HepG2 (cell line): ENCODE results near the gene TNFRSF25. TPM values are rescaled to one million over a fixed set of nuclear protein-coding genes. Genes with fewer than 3 reads are reported as not detected.

Source experiments
- ATAC-seq: fragments of 200-7000 bp; cut with Tn5 transposase; 3 replicates; pipeline ENCODE4 v1.9.1; 2020; ENCODE audit warnings: mild to moderate bottlenecking, moderate library complexity
- BruUV-seq: library from RNA; stranded (reverse); fragments of 400-500 nt; replicated peaks from 2 replicates; lab custom pipeline; 2021; lab: Mats Ljungman, UMichigan
- CTCF ChIA-PET: fragments of 300-600 bp; formaldehyde crosslinking; extraction: SDS; loops from one replicate; lab custom pipeline; 2021; ENCODE audit warnings: low total read pairs, inconsistent platforms, low intra/inter-chr PET ratio; lab: Yijun Ruan, JAX
- POLR2A ChIA-PET: fragments of 350-600 bp; sonication (Branson Sonifier 250); formaldehyde crosslinking; loops from one replicate; lab custom pipeline; 2020; ENCODE audit warnings: antibody characterized with exemption, inconsistent platforms; lab: Yijun Ruan, JAX
- DNase-seq: peaks from one replicate; pipeline ENCODE4 v3.0.0-alpha.2; 2015; ENCODE audit warnings: low spot score
- FAIRE-seq: peaks from 3 replicates; lab custom pipeline; 2011; peaks lifted over from hg19 to GRCh38; lab: Jason Lieb, UNC
- H2AFZ ChIP-seq: one replicate; pipeline ENCODE4 v1.6.1; 2011; ENCODE audit warnings: low read length, inconsistent platforms
- H3K27ac ChIP-seq: fragments of 300-600 bp; 3 replicates; pipeline ENCODE4 v1.8.0; 2011; ENCODE audit warnings: mixed run types, mild to moderate bottlenecking, mixed read lengths, low read length, inconsistent platforms; ENCODE audit not compliant: insufficient read depth; ENCODE audit errors: extremely low read length
- H3K27me3 ChIP-seq, 2 experiments: fragments of 200-600 bp in 1 of 2; 2 replicates in 1 of 2; 3 replicates in 1 of 2; pipeline versions ENCODE4 v1.6.0 to v1.8.0; 2011; ENCODE audit warnings: low read length in 2 of 2, mild to moderate bottlenecking in 2 of 2, moderate library complexity in 2 of 2, inconsistent platforms in 1 of 2; ENCODE audit not compliant: insufficient read depth in 2 of 2, control insufficient read depth in 1 of 2
- H3K36me3 ChIP-seq, 2 experiments: fragments of 200-600 bp in 1 of 2; replicated peaks in 1 of 2; 2 replicates in 1 of 2; 3 replicates in 1 of 2; pipeline versions ENCODE4 v1.5.1 to v1.8.0; 2011; ENCODE audit warnings: low read length in 2 of 2, inconsistent platforms in 1 of 2; ENCODE audit not compliant: insufficient read depth in 2 of 2, control insufficient read depth in 1 of 2
- H3K4me1 ChIP-seq: 2 replicates; pipeline ENCODE4 v1.5.1; 2012; ENCODE audit warnings: low read length, inconsistent platforms; ENCODE audit not compliant: insufficient read depth
- H3K4me2 ChIP-seq: 2 replicates; pipeline ENCODE4 v1.6.0; 2011; ENCODE audit warnings: low read depth, low read length, inconsistent platforms
- H3K4me3 ChIP-seq, 3 experiments: fragments of 200-600 bp in 1 of 3; sonication (generic), shearing (Covaris generic) in 1 of 3; replicated peaks in 1 of 3; 2 replicates each; pipeline ENCODE4 v1.5.1; 2011 to 2016; ENCODE audit warnings: low read length in 3 of 3, inconsistent platforms in 2 of 3, low read depth in 2 of 3, mild to moderate bottlenecking in 2 of 3, control low read depth in 1 of 3, mixed read lengths in 1 of 3; ENCODE audit not compliant: insufficient read depth in 1 of 3
- H3K79me2 ChIP-seq: one replicate; pipeline ENCODE4 v1.6.1; 2011; ENCODE audit warnings: low read length, inconsistent platforms; ENCODE audit not compliant: insufficient read depth
- H3K9ac ChIP-seq: 2 replicates; pipeline ENCODE4 v1.6.0; 2011; ENCODE audit warnings: mild to moderate bottlenecking, low read depth, low read length, inconsistent platforms; ENCODE audit not compliant: insufficient read depth
- H3K9me3 ChIP-seq: 2 replicates; pipeline ENCODE4 v1.5.1; 2012; ENCODE audit warnings: mild to moderate bottlenecking, low read length
- H4K20me1 ChIP-seq: 2 replicates; pipeline ENCODE4 v1.6.0; 2011; ENCODE audit warnings: inconsistent platforms, mild to moderate bottlenecking, low read length, moderate library complexity; ENCODE audit not compliant: insufficient read depth
- E2F1 ChIP-seq: sonication (generic); formaldehyde crosslinking; IDR thresholded peaks from 2 replicates; pipeline ENCODE4 v1.5.0; 2020; ENCODE audit warnings: missing genetic modification reagents
- ETV5 ChIP-seq: IDR thresholded peaks from 2 replicates; pipeline ENCODE4 v1.6.1; 2018; ENCODE audit warnings: missing biosample characterization, missing genetic modification reagents, inconsistent platforms, borderline replicate concordance
- ETV6 ChIP-seq: sonication (generic); formaldehyde crosslinking; conservative IDR thresholded peaks from 2 replicates; pipeline ENCODE4 v1.4.0; 2020; ENCODE audit warnings: missing genetic modification reagents
- IKZF4 ChIP-seq: sonication (generic); formaldehyde crosslinking; IDR thresholded peaks from 2 replicates; pipeline ENCODE4 v1.5.1; 2020; ENCODE audit warnings: borderline replicate concordance, mild to moderate bottlenecking, low read depth, missing genetic modification reagents; ENCODE audit errors: not compliant biosample characterization
- KDM6A ChIP-seq: IDR thresholded peaks from 2 replicates; pipeline ENCODE4 v1.6.1; 2016; ENCODE audit warnings: low read depth
- MBD4 ChIP-seq: IDR thresholded peaks from 2 replicates; pipeline ENCODE4 v1.6.1; 2012; ENCODE audit warnings: low read length, inconsistent platforms, borderline replicate concordance
- MXI1 ChIP-seq: IDR thresholded peaks from 3 replicates; pipeline ENCODE4 v1.6.1; 2012; ENCODE audit warnings: low read depth, low read length, inconsistent platforms, borderline replicate concordance
- NONO ChIP-seq, 2 experiments: fragments of 450-650 bp in 1 of 2; sonication (generic) in 1 of 2; formaldehyde crosslinking in 1 of 2; IDR thresholded peaks in 1 of 2; conservative IDR thresholded peaks in 1 of 2; 2 replicates each; pipeline versions ENCODE4 v1.6.1 to v1.8.0; 2017 to 2022; ENCODE audit warnings: mild to moderate bottlenecking in 1 of 2, missing genetic modification reagents in 1 of 2, moderate library complexity in 1 of 2
- NR1H2 ChIP-seq: sonication (generic); formaldehyde crosslinking; IDR thresholded peaks from 2 replicates; pipeline ENCODE4 v1.8.1; 2022; ENCODE audit warnings: low read depth, missing genetic modification reagents, borderline replicate concordance
- PAF1 ChIP-seq: IDR thresholded peaks from 2 replicates; pipeline ENCODE4 v1.6.1; 2016; ENCODE audit warnings: missing genetic modification reagents, missing compliant biosample characterization
- RFX1 ChIP-seq: fragments of 450-650 bp; IDR thresholded peaks from 2 replicates; pipeline ENCODE4 v1.6.1; 2017
- RORA ChIP-seq: sonication (generic); formaldehyde crosslinking; IDR thresholded peaks from 2 replicates; pipeline ENCODE4 v1.5.0; 2020; ENCODE audit warnings: mild to moderate bottlenecking, missing genetic modification reagents, moderate library complexity
- RXRB ChIP-seq: IDR thresholded peaks from 2 replicates; pipeline ENCODE4 v1.6.1; 2016; ENCODE audit warnings: borderline replicate concordance, missing genetic modification reagents, missing compliant biosample characterization
- SAP130 ChIP-seq: IDR thresholded peaks from 2 replicates; pipeline ENCODE4 v1.6.1; 2016; ENCODE audit warnings: low read depth
- SP4 ChIP-seq: sonication (generic); formaldehyde crosslinking; IDR thresholded peaks from 2 replicates; pipeline ENCODE4 v1.8.1; 2023; ENCODE audit warnings: mild to moderate bottlenecking, missing genetic modification reagents
- TCF12 ChIP-seq, 2 experiments: fragments of 450-650 bp in 1 of 2; sonication (generic) in 1 of 2; formaldehyde crosslinking in 1 of 2; IDR thresholded peaks; 2 replicates each; pipeline versions ENCODE4 v1.6.1 to v1.8.0; 2017 to 2022; ENCODE audit warnings: antibody characterized with exemption in 1 of 2, mild to moderate bottlenecking in 1 of 2, missing genetic modification reagents in 1 of 2, moderate library complexity in 1 of 2
- TEAD3 ChIP-seq: optimal IDR thresholded peaks from 2 replicates; pipeline ENCODE3; 2016; ENCODE audit warnings: borderline replicate concordance
- TP53 ChIP-seq: sonication (generic); formaldehyde crosslinking; conservative IDR thresholded peaks from 2 replicates; pipeline ENCODE4 v1.4.0; 2020; ENCODE audit warnings: missing genetic modification reagents
- ZFP36 ChIP-seq: fragments of 150-350 bp; IDR thresholded peaks from 2 replicates; pipeline ENCODE4 v1.6.1; 2018; ENCODE audit warnings: borderline replicate concordance, low read length, low read depth; ENCODE audit not compliant: partially characterized antibody
- ZFP91 ChIP-seq: sonication (generic); formaldehyde crosslinking; IDR thresholded peaks from 2 replicates; pipeline ENCODE4 v1.9.0; 2022; ENCODE audit warnings: missing genetic modification reagents, mild to moderate bottlenecking, borderline replicate concordance
- ZNF326 ChIP-seq: sonication (generic); formaldehyde crosslinking; IDR thresholded peaks from 2 replicates; pipeline ENCODE4 v1.4.0; 2020; ENCODE audit warnings: missing genetic modification reagents, borderline replicate concordance
- WGBS: methylation state at CpG from one replicate; pipeline ENCODE4 v1.1.6; 2017; ENCODE audit warnings: low lambda C conversion rate; 5-methylcytosine and 5-hydroxymethylcytosine counted together
- in situ Hi-C: cut with HindIII; loops from 2 replicates; pipeline ENCODE4 v1.10.0; 2017; ENCODE audit warnings: low pct_unique_long_range_greater_than_20kb; ENCODE audit not compliant: extremely low pct_ligation_motif_present
- intact Hi-C: fragments of 100-400 bp; cut with micrococcal nuclease; formaldehyde crosslinking; loops from one replicate; pipeline ENCODE4 v1.10.0; 2022; ENCODE audit not compliant: unreplicated experiment
- polyA plus RNA-seq, 8 experiments: library from polyadenylated mRNA; depleted of rRNA in 3 of 8; stranded (reverse) in 7 of 8; unstranded in 1 of 8; fragments of >200 nt; fragmentation: Illumina TruSeq in 4 of 8; extraction: Trizol in 4 of 8; gene quantifications; 2 replicates each; pipeline versions ENCODE4 v1.2.1 to v1.2.3, GENCODE V29; 2011 to 2016; ENCODE audit warnings: low read depth in 4 of 8, missing spikeins in 1 of 8, mixed read lengths in 1 of 8; ENCODE audit not compliant: insufficient read depth in 1 of 8
- total RNA-seq, 5 experiments: library from RNA; depleted of rRNA; stranded (reverse); fragments of >200 nt; fragmentation: Illumina TruSeq; extraction: Trizol; gene quantifications; 2 replicates each; pipeline ENCODE4 v1.2.3, GENCODE V29; 2016; ENCODE audit warnings: low read depth in 1 of 5
- TF ChIP-seq, protein P1 (sequence below): IDR thresholded peaks from 2 replicates; pipeline ENCODE4 v1.6.1; 2016; ENCODE audit warnings: mild to moderate bottlenecking

The TNFRSF25 gene
- total and polyA plus RNA-seq, 2 of the 13 experiments (the other 11 are each of a cell fraction or from before 2014, with no cell fraction given): 1.4 to 1.5 TPM

DNA sequence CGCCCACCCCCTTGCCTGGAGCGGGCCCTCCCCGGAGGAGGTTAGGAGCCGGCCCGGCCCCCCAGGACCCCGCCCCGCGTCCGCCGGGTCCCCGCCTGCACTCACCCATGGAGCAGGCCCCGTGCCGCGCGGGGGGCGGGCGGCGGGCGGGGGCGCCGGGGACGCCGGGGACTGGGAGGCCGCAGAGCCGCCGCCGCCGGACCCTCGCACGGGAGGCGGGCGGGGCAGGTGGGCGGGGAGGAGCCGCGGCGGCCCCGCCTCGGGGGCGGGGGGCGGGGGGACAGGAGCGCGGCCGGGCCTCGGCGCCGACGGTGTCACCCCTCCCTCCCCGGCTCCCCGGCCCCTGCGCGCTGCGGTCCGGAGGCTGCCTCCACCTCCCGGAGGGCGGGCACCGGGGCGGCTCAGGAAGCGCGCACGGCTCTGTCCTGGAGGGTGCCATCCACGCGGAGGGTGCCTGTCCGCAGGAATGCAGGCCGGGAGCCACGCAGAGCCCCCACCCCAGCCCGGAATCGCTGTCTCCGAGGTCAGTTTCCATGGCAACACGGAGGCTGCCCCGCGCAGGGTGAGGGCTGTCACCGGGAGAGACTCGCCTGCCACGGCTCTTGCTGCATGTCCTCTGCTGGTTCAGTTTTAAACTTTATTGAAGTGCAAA, 31.4 kb upstream of the TNFRSF25 start:
- H3K4me3 ChIP-seq: peak overlapping the region; percentile 52 to 71 (median 66); a peak in 4 of 6 replicates
- no TSS peak for BruUV-seq
- no peaks in the 10 kb centered on the region for H4K20me1 ChIP-seq
- no peaks in the 10 kb centered on the region for H3K79me2 ChIP-seq
- H3K9me3 ChIP-seq: no peaks in the 10 kb centered on the region
- H3K36me3 ChIP-seq: no peaks in the 10 kb centered on the region
- no peak for FAIRE-seq
- ChIA-PET CTCF (no interaction called here), POLR2A (no interaction called here)
- intact Hi-C loops: no loop called here
- H3K27me3 ChIP-seq: peaks cover 23 to 50% of the 10 kb centered on the region in 2 experiments; a peak in 4 of 5 replicates
- peaks cover 44% of the 10 kb centered on the region for H3K4me1 ChIP-seq
- in situ Hi-C loops: loop anchor here (25.0 kb wide), 1 partner anchor 715 kb away; no protein-coding TSS in a partner anchor
- no peak overlapping the region for H3K27ac ChIP-seq
- no CpG with 5 or more reads among the region's 74 CpGs for WGBS
- no peak for DNase-seq
- H3K4me2 ChIP-seq: peak overlapping the region; percentile 95
- H3K9ac ChIP-seq: peak overlapping the region; percentile 8; the same call in 1 of the 2 replicates
- ATAC-seq: peak; percentile 34
- H2AFZ ChIP-seq: no peak overlapping the region
- TF ChIP-seq NR1H2 (CRISPR knock-in tag) (no peak), RORA (CRISPR knock-in tag) (no peak), KDM6A (CRISPR knock-in tag) (no peak), TP53 (CRISPR knock-in tag) (no peak), PAF1 (CRISPR knock-in tag) (no peak), SP4 (CRISPR knock-in tag) (no peak), ZNF326 (CRISPR knock-in tag) (no peak), ZFP36 (no peak), ETV5 (CRISPR knock-in tag) (no peak), MXI1 (no peak), RFX1 (peak; percentile 63), TCF12 (IDR thresholded peaks at IDR 0.05) (no peak), TCF12 (CRISPR knock-in tag; IDR thresholded peaks at IDR 0.05) (no peak), MBD4 (no peak), E2F1 (CRISPR knock-in tag) (no peak), TEAD3 (CRISPR knock-in tag) (peak; percentile 25), ETV6 (CRISPR knock-in tag) (no peak), IKZF4 (CRISPR knock-in tag) (no peak), RXRB (CRISPR knock-in tag) (no peak), NONO (IDR thresholded peaks at IDR 0.05) (no peak), NONO (CRISPR knock-in tag; conservative IDR thresholded peaks at IDR 0.05) (no peak), SAP130 (CRISPR knock-in tag) (peak; percentile 50), ZFP91 (CRISPR knock-in tag) (no peak)
- TF ChIP-seq, protein P1, sequence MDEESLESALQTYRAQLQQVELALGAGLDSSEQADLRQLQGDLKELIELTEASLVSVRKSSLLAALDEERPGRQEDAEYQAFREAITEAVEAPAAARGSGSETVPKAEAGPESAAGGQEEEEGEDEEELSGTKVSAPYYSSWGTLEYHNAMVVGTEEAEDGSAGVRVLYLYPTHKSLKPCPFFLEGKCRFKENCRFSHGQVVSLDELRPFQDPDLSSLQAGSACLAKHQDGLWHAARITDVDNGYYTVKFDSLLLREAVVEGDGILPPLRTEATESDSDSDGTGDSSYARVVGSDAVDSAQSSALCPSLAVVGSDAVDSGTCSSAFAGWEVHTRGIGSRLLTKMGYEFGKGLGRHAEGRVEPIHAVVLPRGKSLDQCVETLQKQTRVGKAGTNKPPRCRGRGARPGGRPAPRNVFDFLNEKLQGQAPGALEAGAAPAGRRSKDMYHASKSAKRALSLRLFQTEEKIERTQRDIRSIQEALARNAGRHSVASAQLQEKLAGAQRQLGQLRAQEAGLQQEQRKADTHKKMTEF: no peak
